ENCODE data around the gene DDX28. TPM values are rescaled to one million over a fixed set of nuclear protein-coding genes. Genes with fewer than 3 reads are reported as not detected.
A peak's percentile ranks its signal among the peaks of the same experiment; 100 is the strongest.
"Not testable (repeated sequence)": the region's sequence is repeated elsewhere in the genome, so short reads cannot be mapped to it uniquely, and the experiment has no call there.

The DDX28 gene
- total RNA-seq, 1 donor from 2014 or later, result 14.5 TPM

DNA sequence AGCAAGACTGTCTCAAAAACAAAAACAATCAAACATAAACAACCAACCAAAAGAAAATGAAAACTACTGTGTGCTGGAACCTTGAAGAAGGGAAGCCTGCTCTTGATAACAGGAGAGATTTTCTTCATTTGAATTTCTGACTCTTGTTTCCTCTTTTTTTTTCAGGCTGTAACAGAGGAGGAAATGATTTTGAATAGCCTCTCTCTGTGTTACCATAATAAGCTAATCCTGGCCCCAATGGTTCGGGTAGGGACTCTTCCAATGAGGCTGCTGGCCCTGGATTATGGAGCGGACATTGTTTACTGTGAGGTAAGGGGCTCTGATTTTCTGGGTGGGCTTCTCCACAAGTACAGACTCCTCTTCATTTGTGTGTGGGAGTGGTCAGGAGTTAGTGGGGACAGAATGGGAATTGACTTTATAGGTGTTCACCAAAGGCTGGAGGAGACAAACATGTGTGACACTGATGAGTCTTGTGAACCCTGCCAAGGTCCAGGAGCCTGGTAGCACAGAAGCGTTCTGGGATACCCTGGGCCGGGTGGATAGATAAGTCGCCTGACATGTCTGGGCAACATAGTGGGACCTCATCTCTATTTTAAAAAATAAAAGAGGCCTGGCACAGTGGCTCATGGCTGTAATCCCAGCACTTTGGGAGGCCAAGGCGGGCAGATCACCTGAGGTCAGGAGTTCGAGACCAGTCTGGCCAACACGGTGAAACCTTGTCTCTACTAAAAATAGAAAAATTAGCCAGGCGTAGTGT is 15.0 kb upstream of the DDX28 start:
- no peak for DNase-seq (ENCODE audit: low read depth in 2 of 2)

DNA sequence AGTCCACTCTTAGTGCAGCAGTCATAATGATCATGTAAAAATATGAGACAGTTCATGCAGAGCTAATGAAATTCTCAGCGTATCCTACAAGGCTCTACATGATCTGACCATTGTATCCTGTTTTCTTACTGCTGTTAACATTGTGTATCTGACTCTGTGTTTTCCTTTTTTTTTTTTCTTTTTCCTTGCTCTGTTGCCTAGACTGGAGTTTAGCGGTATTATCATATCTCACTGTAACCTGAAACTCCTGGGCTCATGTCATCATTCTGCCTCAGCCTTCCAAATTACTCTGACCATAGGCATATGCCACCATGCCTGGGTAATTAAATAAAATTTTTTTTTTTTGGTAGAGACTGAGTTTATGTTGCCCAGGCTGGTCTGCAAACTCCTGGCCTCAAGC is 12.2 kb upstream of the DDX28 start:
- peak in 1 of 2 donors; percentile 27 for DNase-seq (ENCODE audit: low read depth in 2 of 2)

DNA sequence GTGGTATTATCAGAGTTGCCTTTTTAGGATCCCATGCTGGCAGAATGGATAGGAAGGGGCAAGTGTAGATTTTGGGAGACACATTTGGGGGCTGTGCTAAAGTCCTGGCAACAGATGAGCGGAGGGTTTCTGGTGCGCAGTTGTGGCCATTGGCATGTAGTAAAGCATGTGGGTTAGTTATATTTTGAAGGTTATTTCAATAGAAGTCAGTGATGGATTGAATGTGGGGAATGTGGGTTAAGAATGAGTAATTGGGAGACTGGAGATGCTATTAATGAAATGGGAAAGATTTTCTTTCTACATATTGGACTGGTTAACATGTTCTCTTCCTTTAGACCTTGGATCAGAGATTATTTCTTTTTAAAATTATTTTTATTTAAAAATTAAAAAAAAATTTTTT is 10.1 kb upstream of the DDX28 start:
- DNase-seq (ENCODE audit: low read depth in 2 of 2), result no peak

DNA sequence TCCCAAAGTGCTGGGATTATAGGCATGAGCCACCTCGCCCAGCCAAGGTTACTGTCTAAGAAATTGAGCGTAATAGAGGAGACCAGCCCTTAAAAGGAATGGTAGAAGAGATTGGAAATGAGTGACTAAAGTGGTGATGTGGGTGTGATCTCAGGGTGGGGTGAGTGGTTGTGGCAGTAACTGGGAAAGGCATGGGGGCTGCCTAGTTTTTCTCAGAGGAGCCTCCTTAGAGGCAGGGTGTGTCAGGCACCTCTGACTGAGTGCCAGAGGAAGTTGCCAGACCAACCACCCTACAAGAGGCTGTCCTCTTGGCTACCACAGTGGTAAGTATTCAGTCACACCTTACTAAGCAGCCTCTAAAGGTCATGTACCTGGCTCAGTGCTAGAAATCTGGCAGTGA is 8.9 kb upstream of the DDX28 start:
- no peak for DNase-seq (ENCODE audit: low read depth in 2 of 2)

GRCh38 chr16:68030108-68030507 is 7.1 kb upstream of the DDX28 start:
- DNase-seq (ENCODE audit: low read depth in 2 of 2), result peak in 1 of 2 donors; percentile 49

DNA sequence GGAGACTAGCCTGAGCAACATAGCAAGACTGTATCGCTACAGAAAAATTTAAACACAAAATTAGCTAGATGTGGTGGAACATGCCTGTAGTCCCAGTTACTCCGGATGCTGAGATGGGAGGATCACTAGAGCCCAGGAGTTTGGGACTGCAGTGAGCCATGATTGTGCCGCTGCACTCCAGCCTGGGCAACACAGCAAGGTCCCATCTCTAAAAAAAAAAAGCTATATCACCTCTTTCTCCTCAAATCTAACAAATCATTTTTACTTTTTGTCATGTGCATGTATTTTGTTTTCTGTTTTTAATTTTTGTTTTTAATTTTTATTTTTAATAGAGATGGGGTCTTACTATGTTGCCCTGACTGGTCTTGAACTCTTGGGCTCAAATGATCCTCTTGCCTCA is 6.0 kb upstream of the DDX28 start:
- DNase-seq (ENCODE audit: low read depth in 2 of 2), result no peak

- no peak for DNase-seq (ENCODE audit: low read depth in 2 of 2)
Observed at GRCh38 chr16:68022278-68022727, 729 bp downstream of the DDX28 start.

GRCh38 chr16:68021490-68021889 is 1.5 kb downstream of the DDX28 start:
- DNase-seq (ENCODE audit: low read depth in 2 of 2), result no peak

GRCh38 chr16:68019167-68019680 is 3.8 kb downstream of the DDX28 start:
- DNase-seq (ENCODE audit: low read depth in 2 of 2), result no peak

DNA sequence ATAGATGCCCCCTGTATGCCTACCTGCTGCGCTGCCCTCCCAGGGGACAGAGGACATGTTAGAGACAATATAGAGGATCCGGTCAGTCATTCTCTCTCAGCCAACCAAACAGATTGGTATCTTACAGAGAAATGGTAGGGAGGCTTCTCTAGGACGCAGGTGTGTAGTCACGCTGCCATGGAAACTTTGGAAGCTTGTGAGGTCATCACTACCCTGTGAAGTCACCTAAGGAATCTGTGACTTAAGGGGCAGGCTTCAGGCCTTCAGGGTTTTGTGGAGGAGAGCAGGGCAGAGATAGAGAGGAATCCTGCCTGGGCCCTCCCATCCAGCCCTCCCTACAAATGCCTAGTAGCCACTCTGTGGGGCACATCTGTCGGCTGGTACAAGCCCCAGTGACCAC is 7.4 kb downstream of the DDX28 start, which contains the start of gene DPEP2NB:
DPEP2NB (minus strand) TSS at position 231 of the 400 bp plus-strand sequence; CDS start at position 90, 141 bp downstream.
- no peak for DNase-seq (ENCODE audit: low read depth in 2 of 2)

GRCh38 chr16:68013440-68013839 is 9.6 kb downstream of the DDX28 start:
- peak; percentile 65 to 80 for DNase-seq (ENCODE audit: low read depth in 2 of 2)

GRCh38 chr16:68009872-68010271 is 13.2 kb downstream of the DDX28 start:
- DNase-seq (ENCODE audit: low read depth in 2 of 2), result not testable (repeated sequence)

DNA sequence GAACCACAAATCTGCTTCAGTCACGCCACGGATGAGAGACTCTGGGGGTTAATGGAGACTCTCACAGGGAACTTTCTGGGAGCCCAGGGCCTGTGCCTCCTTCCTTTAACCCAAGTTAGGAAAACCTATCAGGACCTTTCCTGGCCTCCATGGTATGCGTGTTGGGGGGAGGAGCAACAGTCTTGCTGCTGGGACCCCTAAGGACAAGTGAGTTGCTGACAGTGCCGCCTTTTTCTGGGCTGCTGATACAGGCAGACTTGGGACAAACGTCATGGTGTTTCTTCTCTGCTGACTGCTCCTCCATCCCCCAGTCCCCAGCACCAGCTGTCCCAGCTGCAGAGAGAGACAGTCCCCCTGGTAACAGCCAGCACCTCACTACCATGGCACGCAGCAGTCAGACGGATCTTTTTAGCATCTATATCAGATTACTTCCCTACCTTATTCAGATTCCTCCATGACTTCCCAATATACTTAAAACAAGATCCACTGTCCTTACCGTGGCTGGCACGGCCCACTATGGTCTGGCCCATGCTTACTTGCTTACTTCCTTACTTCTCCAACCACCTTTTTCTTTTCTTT is 13.8 kb downstream of the DDX28 start:
- DNase-seq (ENCODE audit: low read depth in 2 of 2), result no peak

DNA sequence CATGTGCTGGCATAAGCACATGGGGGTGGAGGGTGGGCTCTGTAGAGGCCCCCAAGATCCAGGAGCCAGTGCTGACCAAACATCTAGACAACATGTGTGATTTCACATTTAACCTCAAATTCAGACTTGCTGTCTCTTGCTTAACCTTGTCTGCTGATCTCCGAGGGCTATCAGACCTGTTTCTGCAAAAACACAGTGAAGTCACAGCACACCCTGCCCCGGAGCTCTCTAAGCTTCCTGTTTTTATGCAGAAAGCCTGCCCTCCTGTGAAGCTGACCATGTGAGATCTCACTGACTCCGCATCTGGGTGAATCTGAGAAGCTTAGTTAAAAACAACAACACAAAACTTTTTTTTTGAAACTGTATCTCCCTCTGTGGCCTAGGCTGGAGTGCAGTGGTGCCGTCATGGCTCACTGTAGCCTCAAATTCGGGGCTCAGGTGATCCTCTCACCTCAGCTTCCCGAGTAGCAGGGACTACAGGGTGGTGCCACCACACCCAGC is 17.2 kb downstream of the DDX28 start:
- peak; percentile 97 for DNase-seq (ENCODE audit: low read depth in 2 of 2)

DNA sequence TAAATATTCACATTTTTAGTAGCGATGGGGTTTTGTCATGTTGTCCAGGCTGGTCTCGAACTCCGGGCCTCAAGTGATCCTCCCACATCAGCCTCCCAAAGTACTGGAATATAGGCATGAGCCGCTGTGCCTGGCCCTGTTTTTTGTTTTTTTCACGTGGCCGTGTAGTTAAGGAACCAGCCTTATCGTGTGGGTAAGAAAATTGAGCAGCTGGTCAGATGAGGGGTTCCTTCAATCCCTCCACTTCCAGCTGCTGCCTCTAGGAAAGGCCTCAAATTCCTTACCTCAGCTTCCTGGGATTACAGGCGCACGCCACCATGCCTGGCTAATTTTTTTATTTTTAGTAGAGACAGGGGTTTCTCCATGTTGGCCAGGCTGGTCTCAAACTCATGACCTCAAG is 17.8 kb downstream of the DDX28 start:
- DNase-seq (ENCODE audit: low read depth in 2 of 2), result no peak

GRCh38 chr16:68003031-68003430 is 20.0 kb downstream of the DDX28 start:
- no peak for DNase-seq (ENCODE audit: low read depth in 2 of 2)

GRCh38 chr16:68000450-68000849 is 22.6 kb downstream of the DDX28 start:
- peak in 1 of 2 donors; percentile 72 for DNase-seq (ENCODE audit: low read depth in 2 of 2)

DNA sequence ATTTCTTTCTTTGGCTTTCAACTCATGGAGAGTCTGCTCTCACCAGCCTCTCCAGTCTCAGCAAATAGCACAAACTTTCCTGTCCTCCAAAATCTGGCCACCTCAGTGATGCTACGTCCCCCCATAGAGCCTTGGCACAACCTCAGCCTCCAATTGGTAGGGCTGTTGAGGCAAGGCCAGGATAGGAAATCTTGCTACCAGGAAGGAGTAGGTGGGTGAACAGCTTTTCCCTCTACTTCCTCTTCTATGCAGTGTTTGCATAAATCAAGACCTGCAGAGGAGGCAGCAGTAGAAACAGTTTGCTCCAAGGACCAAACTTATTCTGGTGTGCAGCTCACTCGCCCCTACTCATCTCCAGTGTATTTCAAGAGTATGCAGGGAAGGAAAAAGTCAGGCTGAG is 23.0 kb downstream of the DDX28 start:
- DNase-seq (ENCODE audit: low read depth in 2 of 2), result no peak

- DNase-seq (ENCODE audit: low read depth in 2 of 2), result not testable (repeated sequence)
Observed at GRCh38 chr16:67998779-67999688, 24.0 kb downstream of the DDX28 start, which contains the start of gene DPEP2. Gene DPEP2, minus strand, starts transcription at chr16:67999484. Its CDS starts 6,272 bp downstream, at chr16:67993212.

DNA sequence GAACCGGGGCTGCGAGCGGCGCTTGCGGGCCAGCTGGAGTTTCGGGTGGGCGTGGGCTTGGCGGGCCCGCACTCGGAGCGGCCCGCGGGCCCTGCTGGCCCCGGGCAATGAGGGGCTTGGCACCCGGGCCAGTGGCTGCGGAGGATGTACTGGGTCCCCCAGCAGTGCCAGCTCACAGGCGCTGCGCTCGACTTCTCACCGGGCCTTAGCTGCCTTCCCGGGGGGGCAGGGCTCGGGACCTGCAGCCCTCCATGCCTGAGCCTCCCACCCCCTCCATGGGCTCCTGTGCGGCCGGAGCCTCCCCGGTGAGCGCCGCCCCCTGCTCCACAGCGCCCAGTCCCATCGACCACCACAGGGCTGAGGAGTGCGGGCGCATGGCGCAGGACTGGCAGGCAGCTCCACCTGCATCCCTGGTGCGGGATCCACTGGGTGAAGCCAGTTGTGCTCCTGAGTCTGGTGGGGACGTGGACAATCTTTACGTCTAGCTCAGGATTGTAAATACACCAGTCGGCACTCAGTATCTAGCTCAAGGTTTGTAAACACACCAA is 24.7 kb downstream of the DDX28 start:
- DNase-seq (ENCODE audit: low read depth in 2 of 2), result not testable (repeated sequence)

- DNase-seq (ENCODE audit: low read depth in 2 of 2), result no peak
Observed at GRCh38 chr16:67996666-67997065, 26.4 kb downstream of the DDX28 start.
